Measurements from ENCODE around the gene TTC9B. TPM values are rescaled to one million over a fixed set of nuclear protein-coding genes. Genes with fewer than 3 reads are reported as not detected.

TTC9B gene
- total RNA-seq, 1 donor = not detected

DNA sequence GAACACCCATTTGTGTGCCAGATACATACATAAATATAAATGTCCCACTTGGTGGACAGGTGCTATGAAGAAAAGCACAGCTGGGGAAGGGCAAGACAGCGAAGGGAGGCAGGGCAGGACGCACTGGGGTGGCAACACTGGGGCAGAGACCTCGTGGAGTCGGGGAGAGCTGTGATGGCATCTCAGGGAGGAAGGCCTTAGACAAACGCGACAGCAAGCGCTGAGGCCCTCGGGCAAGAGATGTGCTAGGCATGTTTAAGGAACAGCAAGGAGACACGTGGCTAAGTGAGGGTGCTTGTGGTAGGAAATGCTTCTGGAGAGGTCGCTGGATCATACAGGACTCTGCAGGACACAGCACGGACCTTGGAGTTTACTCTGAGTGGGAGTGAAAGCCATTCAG lies 31.6 kb upstream of the TTC9B start:
- DNase-seq (ENCODE audit: low read depth) = no peak

DNA sequence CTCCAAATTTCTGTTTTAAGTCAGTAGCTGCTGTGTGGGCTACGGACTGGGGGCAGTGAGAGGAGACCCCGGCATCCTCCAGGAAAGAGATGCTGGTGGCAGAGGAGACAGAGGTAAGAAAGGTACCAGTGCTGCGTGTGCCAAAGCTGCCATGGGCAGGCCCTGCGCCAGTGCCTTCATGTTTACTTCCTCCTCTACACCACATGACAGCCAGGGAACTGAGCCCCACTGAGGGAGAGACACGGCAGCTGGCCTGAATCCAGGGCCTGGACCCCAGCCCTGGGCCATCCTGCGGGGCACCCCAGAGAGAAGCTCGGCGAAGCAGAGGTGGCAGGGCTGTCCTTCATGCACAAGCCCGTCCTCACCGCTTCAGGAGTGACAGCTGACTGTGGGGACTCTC lies 31.0 kb upstream of the TTC9B start:
- TF ChIP-seq, protein P1, sequence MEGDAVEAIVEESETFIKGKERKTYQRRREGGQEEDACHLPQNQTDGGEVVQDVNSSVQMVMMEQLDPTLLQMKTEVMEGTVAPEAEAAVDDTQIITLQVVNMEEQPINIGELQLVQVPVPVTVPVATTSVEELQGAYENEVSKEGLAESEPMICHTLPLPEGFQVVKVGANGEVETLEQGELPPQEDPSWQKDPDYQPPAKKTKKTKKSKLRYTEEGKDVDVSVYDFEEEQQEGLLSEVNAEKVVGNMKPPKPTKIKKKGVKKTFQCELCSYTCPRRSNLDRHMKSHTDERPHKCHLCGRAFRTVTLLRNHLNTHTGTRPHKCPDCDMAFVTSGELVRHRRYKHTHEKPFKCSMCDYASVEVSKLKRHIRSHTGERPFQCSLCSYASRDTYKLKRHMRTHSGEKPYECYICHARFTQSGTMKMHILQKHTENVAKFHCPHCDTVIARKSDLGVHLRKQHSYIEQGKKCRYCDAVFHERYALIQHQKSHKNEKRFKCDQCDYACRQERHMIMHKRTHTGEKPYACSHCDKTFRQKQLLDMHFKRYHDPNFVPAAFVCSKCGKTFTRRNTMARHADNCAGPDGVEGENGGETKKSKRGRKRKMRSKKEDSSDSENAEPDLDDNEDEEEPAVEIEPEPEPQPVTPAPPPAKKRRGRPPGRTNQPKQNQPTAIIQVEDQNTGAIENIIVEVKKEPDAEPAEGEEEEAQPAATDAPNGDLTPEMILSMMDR (IDR thresholded peaks at IDR 0.05; ENCODE audit: insufficient read depth, low read length) = no peak
- no peak for DNase-seq (ENCODE audit: low read depth)
- no peak overlapping the region for H3K4me3 ChIP-seq (ENCODE audit: low read depth, low read length)

More for the DNA sequence above, 31.6 kb upstream of the TTC9B start:
- TF ChIP-seq, protein P1 (IDR thresholded peaks at IDR 0.05; ENCODE audit: insufficient read depth, low read length) = no peak
- H3K4me3 ChIP-seq (ENCODE audit: low read depth, low read length) = no peak overlapping the region

DNA sequence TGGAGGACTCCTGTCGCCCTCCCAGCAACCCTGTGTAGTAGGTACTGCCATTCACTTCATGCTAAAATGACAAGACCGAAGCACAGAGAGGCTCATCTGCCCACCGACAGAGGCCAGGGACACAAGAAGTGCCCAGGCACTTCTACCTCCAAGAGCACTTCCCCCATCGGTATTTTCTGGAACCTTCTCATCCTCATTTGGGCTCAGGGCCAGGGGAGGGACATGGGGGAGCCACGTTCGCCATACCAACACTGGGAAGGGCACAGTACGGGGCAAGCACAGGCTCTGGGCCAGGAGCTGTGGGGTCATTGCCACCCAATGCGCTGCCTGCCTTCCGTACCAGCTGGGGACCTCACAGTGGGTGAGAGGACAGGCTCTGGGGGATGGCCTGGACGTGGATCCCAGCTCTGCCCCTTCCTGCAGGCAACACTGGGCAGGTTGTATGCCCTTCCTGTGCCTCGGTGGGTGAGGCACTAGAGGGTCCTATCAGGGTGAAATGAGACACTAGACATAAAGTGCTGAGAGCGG lies 29.6 kb upstream of the TTC9B start:
- TF ChIP-seq, protein P1 (IDR thresholded peaks at IDR 0.05; ENCODE audit: insufficient read depth, low read length) = no peak
- H3K4me3 ChIP-seq (ENCODE audit: low read depth, low read length) = no peak overlapping the region
- no peak for DNase-seq (ENCODE audit: low read depth)

DNA sequence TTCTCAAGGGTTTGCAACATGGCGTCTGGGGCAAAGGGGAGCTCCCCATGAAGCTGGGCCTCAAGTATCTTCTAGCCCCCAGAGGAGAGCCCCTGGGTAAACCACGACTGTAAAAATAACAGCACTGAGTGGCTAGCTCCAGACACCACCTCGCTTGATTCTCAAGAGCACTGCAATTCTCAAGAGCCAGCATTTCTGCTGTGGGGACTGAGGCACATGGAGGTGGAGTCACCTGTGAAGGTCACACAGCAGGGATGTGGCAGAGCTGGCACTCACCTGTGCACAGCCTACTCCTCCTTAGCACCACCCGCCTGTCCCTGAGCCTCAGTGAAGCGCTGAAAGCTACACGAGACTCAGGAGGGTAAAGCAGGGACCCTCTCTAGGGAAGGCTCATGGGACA lies 29.0 kb upstream of the TTC9B start:
- no peak overlapping the region for H3K4me3 ChIP-seq (ENCODE audit: low read depth, low read length)
- no peak for DNase-seq (ENCODE audit: low read depth)
- TF ChIP-seq, protein P1 (IDR thresholded peaks at IDR 0.05; ENCODE audit: insufficient read depth, low read length) = no peak

DNA sequence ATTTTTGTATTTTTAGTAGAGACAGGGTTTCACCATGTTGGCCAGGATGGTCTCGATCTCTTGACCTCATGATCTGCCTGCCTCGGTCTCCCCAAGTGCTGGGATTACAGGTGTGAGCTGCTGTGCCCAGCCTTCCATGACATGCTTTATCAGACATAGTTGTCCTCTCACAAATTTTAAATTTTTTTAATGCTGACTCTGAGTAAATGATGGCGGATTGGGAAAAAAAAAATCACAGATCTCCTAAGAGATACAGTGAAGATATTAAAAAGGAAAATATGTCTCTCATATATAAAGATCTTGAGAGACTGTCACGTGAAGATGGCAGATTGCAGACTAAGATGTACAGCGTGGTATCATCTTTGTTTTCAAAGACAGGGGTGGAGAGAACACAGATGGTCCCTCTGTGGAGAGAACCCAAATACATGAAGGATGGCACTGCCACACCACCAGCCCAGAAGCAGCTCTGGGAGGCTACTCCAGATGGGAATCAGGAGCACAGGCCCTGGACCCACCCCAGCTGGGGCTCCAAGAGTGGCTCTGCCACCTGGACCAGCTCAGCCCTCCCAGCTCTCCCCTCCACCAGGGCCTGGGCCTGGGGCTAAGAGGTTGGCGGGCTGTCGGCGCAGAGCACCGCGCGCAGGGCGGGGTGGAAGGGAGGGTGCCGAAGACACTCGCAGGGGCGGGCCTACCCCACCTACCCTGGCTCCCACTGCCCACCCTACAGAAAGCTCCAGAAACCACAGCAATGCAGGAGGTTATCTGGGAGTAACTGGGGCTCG lies 28.3 kb upstream of the TTC9B start:
- no peak for DNase-seq (ENCODE audit: low read depth)
- H3K4me3 ChIP-seq (ENCODE audit: low read depth, low read length) = no peak overlapping the region

DNA sequence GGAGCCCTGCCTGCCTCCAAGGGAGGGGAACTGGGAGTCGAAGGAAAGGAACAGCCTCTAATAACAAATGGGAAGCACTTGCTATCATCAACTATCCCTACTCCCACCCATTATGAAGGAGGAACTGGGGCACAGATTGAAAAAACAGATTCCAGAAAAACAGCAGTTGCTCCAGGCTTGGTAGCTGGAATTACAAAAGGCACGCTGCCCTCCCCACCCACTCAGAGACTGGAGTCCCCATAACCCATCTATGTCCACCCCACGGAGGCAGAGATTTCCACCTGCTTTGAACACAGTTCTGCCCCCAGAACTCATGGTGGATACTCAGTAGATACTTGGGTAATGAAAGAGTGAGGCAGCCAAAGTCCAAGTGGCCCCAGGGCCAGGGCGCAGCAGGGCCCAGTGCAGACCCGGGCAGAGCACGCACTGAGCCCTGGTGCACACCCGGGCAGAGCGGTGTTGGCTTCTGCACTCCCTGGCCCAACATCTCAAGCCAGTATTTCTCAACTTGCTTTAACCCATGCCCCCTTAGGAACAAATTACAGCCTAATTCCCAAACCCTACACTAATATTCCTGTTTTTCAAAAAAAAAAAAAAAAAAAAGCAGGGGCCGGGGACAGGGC lies 27.4 kb upstream of the TTC9B start:
- H3K4me3 ChIP-seq (ENCODE audit: low read depth, low read length) = no peak overlapping the region
- TF ChIP-seq, protein P1 (IDR thresholded peaks at IDR 0.05; ENCODE audit: insufficient read depth, low read length) = no peak
- no peak for DNase-seq (ENCODE audit: low read depth)

More for the DNA sequence above, 28.3 kb upstream of the TTC9B start:
- TF ChIP-seq, protein P1 (IDR thresholded peaks at IDR 0.05; ENCODE audit: insufficient read depth, low read length) = no peak

All from fibroblast of the aortic adventitia (primary cell).